Measurements from ENCODE around the gene NEK10. TPM values are rescaled to one million over a fixed set of nuclear protein-coding genes. Genes with fewer than 3 reads are reported as not detected.
A peak's percentile ranks its signal among the peaks of the same experiment; 100 is the strongest.

Gene NEK10
- total and polyA plus RNA-seq, 2 of the 4 experiments (the other 2 are of a cell fraction): 2.2 to 6.6 TPM

DNA sequence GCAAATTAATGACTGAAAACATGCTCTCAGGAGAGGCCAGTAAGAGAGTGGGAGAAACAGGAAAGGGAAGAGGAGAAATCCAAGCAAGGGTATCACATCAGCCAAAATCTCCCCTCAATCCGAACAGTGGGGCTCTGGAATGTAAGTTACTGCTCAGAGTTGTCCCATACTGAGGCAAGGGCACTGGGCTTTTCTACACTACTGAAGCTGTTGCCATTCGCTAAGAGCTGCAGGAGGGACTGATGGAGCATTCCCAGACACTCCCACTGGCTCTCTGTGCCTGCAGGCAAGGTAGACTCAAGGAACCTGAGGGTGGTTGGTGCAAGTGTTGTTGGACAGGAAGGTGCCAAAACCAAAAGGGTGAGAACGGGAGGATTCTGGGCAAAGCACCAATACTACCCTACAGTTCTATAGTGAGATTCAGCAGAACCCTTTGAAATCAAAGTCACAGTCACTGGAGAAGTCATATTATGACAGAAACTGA, 46.1 kb downstream of the NEK10 start:
- intact Hi-C loops (cut with micrococcal nuclease): no loop called here
- peaks cover 24% of the 10 kb centered on the region for H3K4me1 ChIP-seq (ENCODE audit: control insufficient read depth, insufficient read depth, low read length)
- CTCF ChIA-PET: interaction anchor here (1.3 kb wide), 1 partner anchor 31 kb away, joined by 3 read pairs; no protein-coding TSS in a partner anchor

More for the DNA sequence above, 46.1 kb downstream of the NEK10 start:
- no peak for TF ChIP-seq BHLHE40 (IDR thresholded peaks at IDR 0.05; ENCODE audit: low read depth, low read length)
- no peak for TF ChIP-seq NFE2L2 (IDR thresholded peaks at IDR 0.05; ENCODE audit: low read depth, low read length)
- TF ChIP-seq RFX5 (IDR thresholded peaks at IDR 0.05; ENCODE audit: low read depth, low read length): no peak
- TF ChIP-seq, protein P1, sequence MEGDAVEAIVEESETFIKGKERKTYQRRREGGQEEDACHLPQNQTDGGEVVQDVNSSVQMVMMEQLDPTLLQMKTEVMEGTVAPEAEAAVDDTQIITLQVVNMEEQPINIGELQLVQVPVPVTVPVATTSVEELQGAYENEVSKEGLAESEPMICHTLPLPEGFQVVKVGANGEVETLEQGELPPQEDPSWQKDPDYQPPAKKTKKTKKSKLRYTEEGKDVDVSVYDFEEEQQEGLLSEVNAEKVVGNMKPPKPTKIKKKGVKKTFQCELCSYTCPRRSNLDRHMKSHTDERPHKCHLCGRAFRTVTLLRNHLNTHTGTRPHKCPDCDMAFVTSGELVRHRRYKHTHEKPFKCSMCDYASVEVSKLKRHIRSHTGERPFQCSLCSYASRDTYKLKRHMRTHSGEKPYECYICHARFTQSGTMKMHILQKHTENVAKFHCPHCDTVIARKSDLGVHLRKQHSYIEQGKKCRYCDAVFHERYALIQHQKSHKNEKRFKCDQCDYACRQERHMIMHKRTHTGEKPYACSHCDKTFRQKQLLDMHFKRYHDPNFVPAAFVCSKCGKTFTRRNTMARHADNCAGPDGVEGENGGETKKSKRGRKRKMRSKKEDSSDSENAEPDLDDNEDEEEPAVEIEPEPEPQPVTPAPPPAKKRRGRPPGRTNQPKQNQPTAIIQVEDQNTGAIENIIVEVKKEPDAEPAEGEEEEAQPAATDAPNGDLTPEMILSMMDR (conservative IDR thresholded peaks at IDR 0.05; ENCODE audit: low read depth, low read length): no peak
- TF ChIP-seq, protein P2, sequence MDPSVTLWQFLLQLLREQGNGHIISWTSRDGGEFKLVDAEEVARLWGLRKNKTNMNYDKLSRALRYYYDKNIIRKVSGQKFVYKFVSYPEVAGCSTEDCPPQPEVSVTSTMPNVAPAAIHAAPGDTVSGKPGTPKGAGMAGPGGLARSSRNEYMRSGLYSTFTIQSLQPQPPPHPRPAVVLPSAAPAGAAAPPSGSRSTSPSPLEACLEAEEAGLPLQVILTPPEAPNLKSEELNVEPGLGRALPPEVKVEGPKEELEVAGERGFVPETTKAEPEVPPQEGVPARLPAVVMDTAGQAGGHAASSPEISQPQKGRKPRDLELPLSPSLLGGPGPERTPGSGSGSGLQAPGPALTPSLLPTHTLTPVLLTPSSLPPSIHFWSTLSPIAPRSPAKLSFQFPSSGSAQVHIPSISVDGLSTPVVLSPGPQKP (IDR thresholded peaks at IDR 0.05; ENCODE audit: borderline replicate concordance, low read depth, low read length): no peak
- no peak for TF ChIP-seq FOS (IDR thresholded peaks at IDR 0.05; ENCODE audit: low read depth, low read length)
- TF ChIP-seq SMC3 (IDR thresholded peaks at IDR 0.05; ENCODE audit: low read depth, low read length): no peak
- no peak for TF ChIP-seq CHD1 (IDR thresholded peaks at IDR 0.05; ENCODE audit: low read depth, low read length)
- TF ChIP-seq MAZ (IDR thresholded peaks at IDR 0.05; ENCODE audit: borderline replicate concordance, low read depth, low read length): no peak
- no peak for TF ChIP-seq RAD21 (IDR thresholded peaks at IDR 0.05; ENCODE audit: low read length)
- TF ChIP-seq POLR2A (IDR thresholded peaks at IDR 0.05; ENCODE audit: low read depth, low read length): no peak
- no peak for TF ChIP-seq RCOR1 (IDR thresholded peaks at IDR 0.05; ENCODE audit: insufficient replicate concordance, low read length)
- no peak for TF ChIP-seq MAFK (IDR thresholded peaks at IDR 0.05; ENCODE audit: low read depth, low read length)
- no peak overlapping the region; the same call in 1 of the 2 replicates for H4K91ac ChIP-seq (ENCODE audit: insufficient read depth, low read depth, low read length)
- H3K9me1 ChIP-seq (ENCODE audit: insufficient read depth, low read length): peaks cover 23% of the 10 kb centered on the region
- H3K36me3 ChIP-seq (ENCODE audit: control insufficient read depth, insufficient read depth, low read length): no peaks in the 10 kb centered on the region
- no peaks in the 10 kb centered on the region for H3K9me3 ChIP-seq (ENCODE audit: control insufficient read depth, insufficient read depth, low read length)
- H3K4me3 ChIP-seq (ENCODE audit: insufficient read depth, low read depth, low read length): no peak overlapping the region
- H2AFZ ChIP-seq (replicated peaks; ENCODE audit: low read length, poor library complexity): no peak overlapping the region
- in situ Hi-C loops (cut with MboI; ENCODE audit: low sequenced_read_pairs): no loop called here
- H3K27ac ChIP-seq (ENCODE audit: insufficient read depth, low read length): no peak overlapping the region
- H3K9ac ChIP-seq (ENCODE audit: low read depth, low read length): no peak overlapping the region
- no peak overlapping the region for H2BK5ac ChIP-seq (ENCODE audit: low read depth, low read length, poor library complexity, severe bottlenecking)
- no peak for DNase-seq
- dilution Hi-C loops (cut with HindIII; ENCODE audit: low sequenced_read_pairs, unreplicated experiment): no loop called here
- no peak overlapping the region for H4K8ac ChIP-seq (ENCODE audit: low read depth in 2 of 2, low read length in 2 of 2)
- no peak overlapping the region for H3K23ac ChIP-seq (ENCODE audit: low read depth, low read length)
- peak overlapping the region; percentile 56; the same call in 1 of the 2 replicates for H2AK5ac ChIP-seq (ENCODE audit: low read depth, low read length)
- H2AK9ac ChIP-seq (replicated peaks; ENCODE audit: low read depth, low read length, poor library complexity): no peak overlapping the region
- H3K56ac ChIP-seq (ENCODE audit: extremely low read depth, insufficient read depth, low read length): no peak overlapping the region
- H3K14ac ChIP-seq (replicated peaks; ENCODE audit: low read depth, low read length): 0 out of 2 replicates have a peak overlapping the region, but pooled peaks have one; percentile 31
- no peak overlapping the region for H2BK15ac ChIP-seq (ENCODE audit: low read depth, low read length)
- no CpG with 5 or more reads among the region's 3 CpGs for WGBS, 2 experiments (ENCODE audit: extremely low coverage in 2 of 2, insufficient read length in 1 of 2)
- no peaks in the 10 kb centered on the region for H4K20me1 ChIP-seq (ENCODE audit: insufficient read depth, low read length)
- no peak overlapping the region for H3K4me2 ChIP-seq (ENCODE audit: low read depth, low read length)
- H4K5ac ChIP-seq (ENCODE audit: low read depth, low read length): no peak overlapping the region
- no peak for ATAC-seq (ENCODE audit: low read depth)
- H2BK20ac ChIP-seq (ENCODE audit: low read depth, low read length): peak overlapping the region; percentile 0; the same call in 1 of the 2 replicates
- H3K18ac ChIP-seq (ENCODE audit: low read depth, low read length): no peak overlapping the region
- no TSS peak for BruUV-seq (replicated peaks)
- H3K79me1 ChIP-seq (ENCODE audit: low read depth in 1 of 2, low read length in 2 of 2): peaks cover 0 to 11% of the 10 kb centered on the region in 2 experiments; a peak in 3 of 4 replicates
- H3K4ac ChIP-seq (ENCODE audit: low read depth, low read length): peak overlapping the region; percentile 1; the same call in 1 of the 2 replicates
- POLR2A ChIA-PET (ENCODE audit: unreplicated experiment): no interaction called here
- H2BK120ac ChIP-seq (ENCODE audit: low read depth, low read length): peak overlapping the region; percentile 47
- no peaks in the 10 kb centered on the region for H3K27me3 ChIP-seq (ENCODE audit: control insufficient read depth, insufficient read depth, low read length)
